Activated CD8-positive, alpha-beta memory T cell treated with anti-CD3 and anti-CD28 coated beads, Interleukin-2, amount 10 ng/mL, durations not matched to agents 7 days and 5 days (primary cell): ENCODE results near the gene WRNIP1. TPM values are rescaled to one million over a fixed set of nuclear protein-coding genes. Genes with fewer than 3 reads are reported as not detected.
A peak's percentile ranks its signal among the peaks of the same experiment; 100 is the strongest.

Source experiments
- ATAC-seq: fragments of 150-1000 bp; cut with Tn5 transposase; one replicate; pipeline ENCODE4 v1.10.0; 2021; ENCODE audit warnings: moderate library complexity
- CTCF ChIA-PET: fragments of 350-600 bp; sonication (Branson Sonifier 250); formaldehyde crosslinking; loops from one replicate; lab custom pipeline; 2021; ENCODE audit warnings: antibody characterized with exemption; lab: Charles Lee
- DNase-seq: peaks from one replicate; pipeline ENCODE4 v3.0.0-alpha.2; 2020
- H3K27ac Mint-ChIP-seq: one replicate; pipeline ENCODE4 v1.8.0; 2021; ENCODE audit warnings: mild to moderate bottlenecking, mixed read lengths
- H3K27me3 Mint-ChIP-seq: one replicate; pipeline ENCODE4 v1.8.0; 2021; ENCODE audit warnings: mixed read lengths
- H3K36me3 Mint-ChIP-seq: one replicate; pipeline ENCODE4 v1.8.0; 2021; ENCODE audit warnings: mild to moderate bottlenecking, mixed read lengths
- H3K4me1 Mint-ChIP-seq: one replicate; pipeline ENCODE4 v1.8.0; 2021; ENCODE audit warnings: mixed read lengths
- H3K4me3 Mint-ChIP-seq: one replicate; pipeline ENCODE4 v1.8.0; 2021; ENCODE audit warnings: mild to moderate bottlenecking, moderate library complexity, mixed read lengths
- H3K9me3 Mint-ChIP-seq: one replicate; pipeline ENCODE4 v1.8.0; 2022; ENCODE audit warnings: low read depth, mixed read lengths
- total RNA-seq, 2 experiments: library from RNA; stranded (reverse); gene quantifications; one replicate each; pipeline ENCODE4 v1.2.3, GENCODE V29; 2021

The WRNIP1 gene
- total RNA-seq, 2 experiments from 2014 or later, result 48.7 to 53.3 TPM

DNA sequence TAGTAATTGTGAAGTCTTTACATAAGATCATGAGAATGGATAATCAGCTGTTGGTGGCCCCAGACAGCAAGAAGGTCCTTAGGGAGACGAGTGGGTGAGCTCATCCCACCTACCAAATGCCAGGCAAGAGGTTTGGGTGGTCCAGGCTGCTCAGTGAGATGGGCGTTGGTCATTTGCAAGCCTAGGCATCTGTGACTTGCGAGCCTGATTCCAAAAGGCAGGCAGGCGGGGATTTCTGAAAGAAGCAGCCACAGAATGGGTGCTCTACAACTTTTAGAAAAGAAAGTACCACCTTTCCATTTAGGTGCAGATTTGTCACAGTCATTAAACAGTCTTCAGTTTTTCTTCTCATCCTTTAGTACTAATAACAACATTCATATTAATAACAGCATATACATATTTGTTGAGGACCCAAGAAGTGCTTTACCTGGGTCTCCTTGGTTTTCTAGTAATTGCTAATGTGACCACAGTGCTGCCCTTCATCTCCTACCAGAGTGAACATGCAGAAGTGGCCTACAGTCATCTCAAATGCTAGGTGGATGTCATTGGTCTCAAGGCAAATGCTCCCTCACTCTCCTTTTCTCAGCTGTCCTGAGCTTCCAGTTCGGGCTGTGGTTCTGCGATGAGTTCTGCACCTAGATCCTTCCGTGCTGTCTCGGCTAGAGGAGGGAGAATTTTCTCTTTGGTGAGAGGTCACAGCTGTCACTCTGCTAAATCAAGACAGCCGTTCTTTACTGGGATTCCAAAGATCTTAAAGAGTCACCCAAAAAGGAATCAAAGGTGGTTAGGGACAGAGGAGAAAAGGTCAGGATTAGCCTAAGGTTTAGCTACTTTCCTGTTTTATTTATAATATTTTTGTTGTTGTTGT, 2.7 kb downstream of the WRNIP1 start:
- ATAC-seq (no peak), DNase-seq (no peak)
- Mint-ChIP-seq H3K4me3 (peak overlapping the region; percentile 95), H3K27me3 (no peaks in the 10 kb centered on the region), H3K27ac (peak overlapping the region; percentile 9), H3K9me3 (no peaks in the 10 kb centered on the region), H3K4me1 (peaks cover 50% of the 10 kb centered on the region), H3K36me3 (peaks cover 38% of the 10 kb centered on the region)
- CTCF ChIA-PET, result interaction anchor here (0.8 to 5.9 kb wide), 11 partner anchors 12 to 221 kb away, joined by 3 to 33 read pairs (median 4); partner anchors contain the start of genes SERPINB1 and SERPINB6

DNA sequence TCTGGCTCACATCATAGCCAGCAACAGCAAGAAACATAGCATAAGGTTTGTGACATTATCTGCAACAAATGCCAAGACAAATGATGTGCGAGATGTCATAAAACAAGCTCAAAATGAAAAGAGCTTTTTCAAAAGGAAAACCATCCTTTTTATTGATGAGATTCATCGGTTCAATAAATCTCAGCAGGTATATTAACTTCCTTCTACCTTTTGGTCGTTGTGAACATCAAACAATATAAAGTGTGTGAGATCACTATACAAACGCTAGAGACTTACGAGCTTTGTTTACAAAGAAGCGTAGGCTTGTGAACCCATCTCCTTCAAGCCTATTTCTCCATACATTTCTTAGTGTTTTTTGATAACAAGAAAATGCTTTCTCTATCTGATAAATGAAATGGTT, 3.5 kb downstream of the WRNIP1 start:
- Mint-ChIP-seq H3K4me3 (peak overlapping the region; percentile 95), H3K36me3 (peaks cover 44% of the 10 kb centered on the region), H3K27me3 (no peaks in the 10 kb centered on the region), H3K4me1 (peaks cover 50% of the 10 kb centered on the region), H3K9me3 (no peaks in the 10 kb centered on the region), H3K27ac (no peak overlapping the region)
- DNase-seq (no peak), ATAC-seq (no peak)
- CTCF ChIA-PET, result interaction anchor here (0.8 to 5.9 kb wide), 12 partner anchors 9 to 221 kb away, joined by 3 to 33 read pairs (median 4); partner anchors contain the start of gene SERPINB1

DNA sequence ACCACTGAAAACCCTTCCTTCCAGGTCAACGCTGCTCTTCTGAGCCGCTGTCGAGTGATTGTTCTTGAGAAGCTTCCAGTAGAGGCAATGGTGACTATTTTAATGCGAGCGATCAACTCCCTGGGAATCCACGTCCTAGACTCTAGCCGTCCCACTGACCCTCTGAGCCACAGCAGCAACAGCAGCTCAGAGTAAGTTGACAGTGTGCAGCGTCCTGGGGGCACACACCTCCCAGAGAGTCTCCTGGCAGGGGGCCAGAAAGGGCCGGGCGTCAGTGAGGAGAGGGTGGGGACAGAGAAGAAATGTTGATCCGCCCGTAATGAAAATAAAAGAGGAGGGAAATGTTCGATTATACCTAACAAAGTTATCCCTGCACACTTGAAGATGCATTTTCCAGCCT, 5.0 kb downstream of the WRNIP1 start:
- H3K4me1 Mint-ChIP-seq, result peaks cover 47% of the 10 kb centered on the region
- H3K27me3 Mint-ChIP-seq, result no peaks in the 10 kb centered on the region
- H3K9me3 Mint-ChIP-seq, result no peaks in the 10 kb centered on the region
- ATAC-seq (no peak), DNase-seq (no peak)
- CTCF ChIA-PET, result interaction anchor here (1.2 to 5.9 kb wide), 3 partner anchors 10 to 32 kb away, joined by 3 to 33 read pairs (median 6); no protein-coding TSS in a partner anchor
- H3K4me3 Mint-ChIP-seq, result no peak overlapping the region
- H3K36me3 Mint-ChIP-seq, result peaks cover 53% of the 10 kb centered on the region
- H3K27ac Mint-ChIP-seq, result no peak overlapping the region

DNA sequence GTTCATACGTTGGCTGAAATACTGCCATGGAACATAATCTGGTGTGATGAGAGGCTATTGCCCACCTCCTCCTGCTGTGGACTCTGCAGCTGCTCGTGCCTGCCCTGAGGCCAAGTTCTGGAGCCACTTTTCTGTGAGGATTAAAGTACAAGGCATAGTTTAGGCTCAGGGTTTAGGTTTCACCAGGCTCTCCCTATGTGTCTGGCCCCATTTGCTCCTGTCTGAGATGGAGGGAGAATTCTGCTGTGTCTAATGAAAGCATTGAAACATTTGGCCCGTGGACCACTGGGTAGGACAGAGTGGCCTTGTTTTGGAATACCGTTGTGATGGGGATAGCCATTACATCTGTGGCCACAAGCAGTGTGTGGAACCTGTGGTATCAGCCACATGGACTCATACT, 5.9 kb downstream of the WRNIP1 start:
- Mint-ChIP-seq H3K27ac (no peak overlapping the region), H3K9me3 (no peaks in the 10 kb centered on the region), H3K27me3 (no peaks in the 10 kb centered on the region), H3K4me1 (peaks cover 47% of the 10 kb centered on the region), H3K4me3 (no peak overlapping the region), H3K36me3 (peaks cover 56% of the 10 kb centered on the region)
- no peak for ATAC-seq
- no peak for DNase-seq
- CTCF ChIA-PET, result interaction anchor here (1.2 kb wide), 1 partner anchor 9 kb away, joined by 3 read pairs; no protein-coding TSS in a partner anchor

DNA sequence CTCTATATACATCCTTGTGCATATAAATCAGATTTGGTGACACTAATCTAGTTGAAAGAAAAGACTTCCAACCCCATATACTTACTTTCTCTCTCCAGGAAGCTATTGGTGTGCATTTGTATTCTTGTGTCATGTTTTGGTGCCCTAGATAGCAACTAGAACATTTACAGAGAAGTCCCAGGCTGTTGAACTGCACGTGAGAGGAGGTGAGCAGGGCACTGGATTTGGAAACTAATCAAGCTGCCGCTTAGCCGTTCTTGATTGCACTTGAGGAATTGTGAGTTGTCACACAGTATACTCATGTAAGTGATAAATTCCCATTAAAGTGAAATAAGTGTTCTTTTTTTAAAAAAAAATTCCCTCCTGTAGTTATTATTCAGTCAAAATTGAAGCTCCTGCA, 7.6 kb downstream of the WRNIP1 start:
- Mint-ChIP-seq H3K9me3 (no peaks in the 10 kb centered on the region), H3K36me3 (peaks cover 52% of the 10 kb centered on the region), H3K4me1 (peaks cover 40% of the 10 kb centered on the region), H3K27ac (no peak overlapping the region), H3K27me3 (no peaks in the 10 kb centered on the region), H3K4me3 (no peak overlapping the region)
- DNase-seq, result no peak
- ATAC-seq, result no peak
- CTCF ChIA-PET, result interaction anchor here (1.0 to 1.7 kb wide), 6 partner anchors 11 to 26 kb away, joined by 3 to 7 read pairs (median 4); no protein-coding TSS in a partner anchor

DNA sequence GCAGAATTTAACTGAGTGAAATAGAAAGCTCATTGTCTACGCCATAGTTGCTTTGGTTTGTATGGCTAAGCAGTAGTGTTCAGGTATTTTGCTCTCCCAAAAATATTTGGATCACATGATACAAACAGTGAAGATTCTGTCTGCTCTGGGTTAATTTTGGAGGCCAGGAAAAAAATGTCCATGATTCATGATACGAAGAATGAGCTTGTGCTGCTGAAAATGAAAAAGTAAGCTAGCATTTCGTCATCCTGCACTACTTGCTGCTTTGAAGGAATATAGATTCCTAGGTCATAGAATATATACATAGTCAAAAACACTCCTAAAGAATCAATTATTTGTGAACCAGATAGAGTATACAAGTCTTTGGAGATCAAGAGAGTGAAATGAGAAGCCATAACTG, 8.3 kb downstream of the WRNIP1 start:
- DNase-seq (no peak), ATAC-seq (no peak)
- peaks cover 49% of the 10 kb centered on the region for H3K36me3 Mint-ChIP-seq
- H3K27me3 Mint-ChIP-seq, result no peaks in the 10 kb centered on the region
- peaks cover 33% of the 10 kb centered on the region for H3K4me1 Mint-ChIP-seq
- H3K9me3 Mint-ChIP-seq, result no peaks in the 10 kb centered on the region
- no peak overlapping the region for H3K27ac Mint-ChIP-seq
- CTCF ChIA-PET, result interaction anchor here (1.0 to 1.7 kb wide), 6 partner anchors 11 to 25 kb away, joined by 3 to 7 read pairs (median 4); no protein-coding TSS in a partner anchor
- H3K4me3 Mint-ChIP-seq, result no peak overlapping the region

DNA sequence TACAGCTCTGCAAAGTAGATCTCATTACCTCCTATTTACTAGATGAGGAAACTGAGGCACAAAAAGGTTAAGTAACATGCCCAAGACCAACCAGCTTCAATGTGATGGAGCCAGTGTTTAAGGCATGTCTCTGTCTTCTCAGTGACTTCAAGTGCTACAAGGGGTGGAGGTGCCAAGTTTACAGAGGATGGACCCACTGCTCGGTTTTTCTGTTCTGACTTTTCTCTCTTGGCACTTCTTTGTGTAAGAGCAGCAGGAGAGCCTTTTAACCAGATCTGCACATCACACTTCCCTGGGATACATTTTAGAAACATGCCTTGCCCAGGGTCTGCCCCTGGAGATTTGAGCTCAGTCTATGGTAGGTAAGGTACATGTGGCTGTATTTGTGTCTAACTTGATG, 9.8 kb downstream of the WRNIP1 start:
- no peaks in the 10 kb centered on the region for H3K9me3 Mint-ChIP-seq
- CTCF ChIA-PET, result interaction anchor here (0.7 kb wide), 2 partner anchors 16 to 25 kb away, joined by 3 read pairs; no protein-coding TSS in a partner anchor

DNA sequence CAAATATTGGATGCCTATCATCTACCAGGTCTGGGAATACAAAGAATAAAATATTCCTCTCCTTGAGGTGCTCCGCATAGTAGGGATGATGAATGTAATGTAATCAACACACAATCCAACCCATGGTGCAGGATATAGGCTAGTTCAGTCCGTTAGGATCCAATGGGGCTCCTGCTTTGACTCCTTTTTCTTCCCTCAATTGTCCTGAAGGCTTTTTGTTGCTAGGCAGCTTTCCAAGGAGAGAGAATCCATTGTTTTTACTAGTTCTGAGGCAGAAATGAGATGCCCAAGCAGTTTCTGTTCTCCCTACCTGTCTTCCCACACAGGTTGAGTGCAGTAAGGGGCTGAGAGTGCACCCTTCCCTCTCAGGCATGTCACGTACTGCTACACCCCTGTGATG, 12.1 kb downstream of the WRNIP1 start:
- Mint-ChIP-seq H3K9me3 (no peaks in the 10 kb centered on the region), H3K27me3 (no peaks in the 10 kb centered on the region), H3K4me1 (peaks cover 12% of the 10 kb centered on the region), H3K36me3 (peaks cover 47% of the 10 kb centered on the region), H3K27ac (no peak overlapping the region), H3K4me3 (no peak overlapping the region)
- ATAC-seq, result no peak
- DNase-seq, result no peak
- CTCF ChIA-PET, result interaction anchor here (1.5 kb wide), 1 partner anchor 12 kb away, joined by 5 read pairs; the partner anchor contains the start of gene WRNIP1

More for the DNA sequence above, 9.8 kb downstream of the WRNIP1 start:
- no peak for DNase-seq
- Mint-ChIP-seq H3K4me1 (peaks cover 24% of the 10 kb centered on the region), H3K36me3 (peaks cover 54% of the 10 kb centered on the region), H3K27ac (no peak overlapping the region), H3K27me3 (no peaks in the 10 kb centered on the region), H3K4me3 (no peak overlapping the region)
- no peak for ATAC-seq

DNA sequence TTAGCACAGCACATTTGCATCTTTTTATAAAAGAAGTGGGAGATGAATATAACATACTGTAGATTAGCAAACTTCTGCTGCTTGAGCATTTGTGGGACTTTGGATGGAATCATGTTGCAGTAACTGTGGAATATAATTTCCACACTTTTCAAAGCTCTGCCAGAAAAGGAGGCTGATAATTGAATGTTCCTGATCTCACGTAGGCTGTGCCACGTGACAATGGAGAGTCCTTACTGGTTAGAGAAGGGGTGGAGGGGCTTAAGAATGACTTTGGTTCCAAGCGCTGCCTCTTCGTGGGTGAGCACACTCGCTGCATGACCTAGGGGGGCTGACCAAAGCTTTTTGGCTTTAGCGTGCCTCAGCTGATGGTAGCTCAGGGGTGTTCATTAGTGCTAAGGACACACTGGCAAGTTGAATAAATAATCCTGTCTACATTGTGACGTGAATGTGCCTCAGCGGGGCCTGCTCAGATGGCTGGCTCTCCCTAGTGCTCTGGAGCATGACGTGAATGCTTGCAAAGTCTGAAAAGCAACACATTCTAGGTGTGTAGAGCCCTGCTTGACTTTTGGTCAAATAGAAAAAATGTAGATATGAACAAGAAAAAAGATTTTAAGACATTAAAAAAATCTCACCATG, 15.0 kb downstream of the WRNIP1 start:
- DNase-seq (no peak), ATAC-seq (no peak)
- H3K27me3 Mint-ChIP-seq, result no peaks in the 10 kb centered on the region
- H3K4me1 Mint-ChIP-seq, result peaks cover 7% of the 10 kb centered on the region
- H3K27ac Mint-ChIP-seq, result no peak overlapping the region
- H3K9me3 Mint-ChIP-seq, result no peaks in the 10 kb centered on the region
- peaks cover 37% of the 10 kb centered on the region for H3K36me3 Mint-ChIP-seq
- CTCF ChIA-PET, result interaction anchor here (1.2 to 3.9 kb wide), 6 partner anchors 9 to 131 kb away, joined by 3 to 13 read pairs (median 3); partner anchors contain the start of genes SERPINB1 and WRNIP1
- no peak overlapping the region for H3K4me3 Mint-ChIP-seq

DNA sequence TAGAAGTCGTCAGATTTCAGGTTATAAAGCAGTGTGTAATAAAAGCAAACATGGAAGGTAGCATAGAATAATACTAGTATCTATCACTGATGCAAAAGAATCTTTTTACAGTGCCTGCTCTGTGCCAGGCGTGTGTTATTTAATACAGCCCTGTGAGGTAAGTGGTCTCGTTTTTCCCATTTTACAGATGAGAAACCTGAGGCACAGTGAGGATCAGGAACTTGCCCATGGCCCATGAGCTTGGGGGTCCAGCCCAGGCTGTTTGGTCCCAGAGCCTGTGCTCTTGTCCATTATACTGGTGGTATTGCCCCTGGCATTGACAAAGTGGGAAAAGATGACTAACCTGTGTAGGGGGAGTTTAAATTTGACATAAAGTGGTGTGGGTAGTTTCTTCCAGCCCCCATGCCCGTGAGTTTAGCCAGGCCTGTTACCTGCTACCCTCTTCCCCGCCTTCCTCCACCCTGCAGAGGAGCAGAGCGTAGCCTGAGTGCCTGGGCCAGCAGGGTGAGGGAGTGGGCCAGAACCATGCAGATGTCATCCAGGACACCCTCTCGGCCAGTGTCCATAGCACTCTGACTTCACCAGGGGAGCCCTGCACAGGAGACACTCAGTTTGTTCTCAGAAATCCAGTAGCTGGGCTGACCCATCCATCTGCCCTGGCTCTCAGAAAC, 16.6 kb downstream of the WRNIP1 start:
- no peak overlapping the region for H3K27ac Mint-ChIP-seq
- ATAC-seq, result no peak

DNA sequence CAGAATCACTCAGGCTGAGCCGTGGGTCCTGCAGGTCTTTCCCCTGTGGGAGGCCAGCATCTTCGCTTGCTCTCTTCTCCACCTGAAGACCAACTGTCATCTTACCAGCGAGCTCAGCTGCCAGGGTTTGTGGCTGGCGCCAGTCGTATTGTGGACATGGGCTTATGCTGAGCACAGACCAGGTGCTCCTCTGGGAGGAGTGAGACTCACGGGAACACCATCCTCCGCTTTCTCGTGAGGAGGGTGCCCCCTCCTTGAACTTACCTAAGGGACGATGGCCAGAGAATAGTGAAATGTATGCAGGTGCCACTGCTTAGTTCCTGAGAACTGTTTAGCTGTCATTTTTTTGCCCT, 17.1 kb downstream of the WRNIP1 start:
- Mint-ChIP-seq H3K9me3 (no peaks in the 10 kb centered on the region), H3K27me3 (no peaks in the 10 kb centered on the region), H3K4me1 (peaks cover 7% of the 10 kb centered on the region), H3K4me3 (no peak overlapping the region), H3K36me3 (peaks cover 43% of the 10 kb centered on the region), H3K27ac (no peak overlapping the region)
- DNase-seq (no peak), ATAC-seq (no peak)
- CTCF ChIA-PET, result interaction anchor here (1.3 to 1.6 kb wide), 2 partner anchors 9 to 44 kb away, joined by 4 to 9 read pairs; no protein-coding TSS in a partner anchor

More for the DNA sequence above, 16.6 kb downstream of the WRNIP1 start:
- Mint-ChIP-seq H3K4me1 (peaks cover 7% of the 10 kb centered on the region), H3K27me3 (no peaks in the 10 kb centered on the region), H3K4me3 (no peak overlapping the region), H3K36me3 (peaks cover 40% of the 10 kb centered on the region), H3K9me3 (no peaks in the 10 kb centered on the region)
- CTCF ChIA-PET, result interaction anchor here (1.6 to 3.9 kb wide), 2 partner anchors 9 kb away, joined by 9 to 13 read pairs; no protein-coding TSS in a partner anchor
- DNase-seq, result no peak

DNA sequence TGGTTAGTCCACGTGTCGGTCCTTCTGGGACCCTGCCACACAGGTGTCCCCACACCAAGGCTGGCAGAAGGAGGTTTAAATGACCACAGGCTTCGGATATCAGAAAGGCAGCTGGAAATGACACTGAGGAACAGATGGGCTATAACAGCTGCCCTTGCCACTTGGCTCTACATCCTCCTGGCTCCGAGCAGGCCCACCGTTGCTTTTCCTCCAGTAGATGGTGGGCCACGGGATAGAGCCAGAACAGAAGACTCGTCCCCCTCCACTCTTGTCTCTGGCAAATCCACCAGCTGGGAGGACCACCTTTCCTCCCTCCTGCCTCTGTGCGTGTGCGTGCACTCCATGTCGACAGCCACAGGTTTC, 17.6 kb downstream of the WRNIP1 start:
- no peaks in the 10 kb centered on the region for H3K9me3 Mint-ChIP-seq

More for the DNA sequence above, 17.6 kb downstream of the WRNIP1 start:
- peaks cover 4% of the 10 kb centered on the region for H3K4me1 Mint-ChIP-seq
- no peak for DNase-seq
- no peak overlapping the region for H3K27ac Mint-ChIP-seq
- no peak for ATAC-seq
- H3K27me3 Mint-ChIP-seq, result no peaks in the 10 kb centered on the region
- no peak overlapping the region for H3K4me3 Mint-ChIP-seq
- peaks cover 47% of the 10 kb centered on the region for H3K36me3 Mint-ChIP-seq
- CTCF ChIA-PET, result interaction anchor here (1.3 to 1.6 kb wide), 2 partner anchors 8 to 44 kb away, joined by 4 to 9 read pairs; no protein-coding TSS in a partner anchor
